Mammary epithelial cell (primary cell): ENCODE data around the gene SPACA4.

Experiments
- CTCF ChIP-seq, 2 donors: IDR thresholded peaks in 1 of 2; conservative IDR thresholded peaks in 1 of 2; 2 replicates each; pipeline ENCODE4 v1.5.1; 2011 to 2012; ENCODE audit warnings: inconsistent platforms in 2 of 2, low read length in 2 of 2, mild to moderate bottlenecking in 2 of 2, control low read depth in 1 of 2, low read depth in 1 of 2; ENCODE audit not compliant: insufficient read depth in 1 of 2; ENCODE audit errors: extremely low read depth in 1 of 2
- EZH2 ChIP-seq: IDR thresholded peaks from 2 replicates; pipeline ENCODE4 v1.6.1; 2012; ENCODE audit warnings: low read length, inconsistent platforms, borderline replicate concordance

DNA sequence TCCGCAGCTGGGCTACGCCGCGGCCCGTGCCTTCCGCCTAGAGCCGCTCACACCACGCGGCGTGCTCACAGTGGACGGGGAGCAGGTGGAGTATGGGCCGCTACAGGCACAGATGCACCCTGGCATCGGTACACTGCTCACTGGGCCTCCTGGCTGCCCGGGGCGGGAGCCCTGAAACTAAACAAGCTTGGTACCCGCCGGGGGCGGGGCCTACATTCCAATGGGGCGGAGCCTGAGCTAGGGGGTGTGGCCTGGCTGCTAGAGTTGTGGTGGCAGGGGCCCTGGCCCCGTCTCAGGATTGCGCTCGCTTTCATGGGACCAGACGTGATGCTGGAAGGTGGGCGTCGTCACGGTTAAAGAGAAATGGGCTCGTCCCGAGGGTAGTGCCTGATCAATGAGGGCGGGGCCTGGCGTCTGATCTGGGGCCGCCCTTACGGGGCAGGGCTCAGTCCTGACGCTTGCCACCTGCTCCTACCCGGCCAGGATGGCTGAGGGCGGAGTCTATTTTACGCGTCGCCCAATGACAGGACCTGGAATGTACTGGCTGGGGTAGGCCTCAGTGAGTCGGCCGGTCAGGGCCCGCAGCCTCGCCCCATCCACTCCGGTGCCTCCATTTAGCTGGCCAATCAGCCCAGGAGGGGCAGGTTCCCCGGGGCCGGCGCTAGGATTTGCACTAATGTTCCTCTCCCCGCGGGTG is 23.2 kb downstream of the SPACA4 start:
- TF ChIP-seq CTCF (conservative IDR thresholded peaks at IDR 0.05 in 1 of 2, IDR thresholded peaks at IDR 0.05 in 1 of 2; ENCODE audit: extremely low read depth in 1 of 2, insufficient read depth in 1 of 2, low read depth in 1 of 2, low read length in 2 of 2) = no peak
- TF ChIP-seq EZH2 = no peak
